ENCODE results near the gene PNPLA8. TPM values are rescaled to one million over a fixed set of nuclear protein-coding genes. Genes with fewer than 3 reads are reported as not detected.
A peak's percentile ranks its signal among the peaks of the same experiment; 100 is the strongest.
"Not testable (repeated sequence)": the region's sequence is repeated elsewhere in the genome, so short reads cannot be mapped to it uniquely, and the experiment has no call there.

Gene PNPLA8
- total RNA-seq, 1 experiment from 2014 or later = 5.2 TPM

DNA sequence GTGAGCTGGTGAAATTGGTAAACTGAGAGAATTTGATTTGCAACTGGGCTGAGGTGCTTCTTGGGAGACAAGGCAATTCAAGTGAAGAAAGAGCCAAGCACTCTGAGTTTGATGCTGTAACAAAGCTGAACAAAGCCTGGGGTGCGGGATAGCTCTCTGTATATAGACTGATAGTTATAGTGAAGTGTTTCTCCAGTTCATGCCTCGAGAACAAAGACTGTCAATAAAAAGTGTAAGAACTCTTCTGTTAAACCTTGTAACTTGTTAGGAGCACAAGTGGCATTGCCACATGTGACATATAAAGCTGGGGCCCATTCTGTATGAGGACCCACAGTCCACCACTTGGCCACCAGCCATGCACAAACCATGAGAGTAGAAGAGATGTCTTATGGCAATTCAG lies 11.3 kb upstream of the PNPLA8 start:
- DNase-seq (ENCODE audit: low read depth) = no peak
- in situ Hi-C loops (cut with HindIII; ENCODE audit: low pct_unique_long_range_greater_than_20kb, low sequenced_read_pairs) = no loop called here

- DNase-seq (ENCODE audit: low read depth) = no peak
- in situ Hi-C loops (cut with HindIII; ENCODE audit: low pct_unique_long_range_greater_than_20kb, low sequenced_read_pairs) = no loop called here
These were observed 9.8 kb upstream of the PNPLA8 start for GRCh38 chr7:108535744-108536143.

DNA sequence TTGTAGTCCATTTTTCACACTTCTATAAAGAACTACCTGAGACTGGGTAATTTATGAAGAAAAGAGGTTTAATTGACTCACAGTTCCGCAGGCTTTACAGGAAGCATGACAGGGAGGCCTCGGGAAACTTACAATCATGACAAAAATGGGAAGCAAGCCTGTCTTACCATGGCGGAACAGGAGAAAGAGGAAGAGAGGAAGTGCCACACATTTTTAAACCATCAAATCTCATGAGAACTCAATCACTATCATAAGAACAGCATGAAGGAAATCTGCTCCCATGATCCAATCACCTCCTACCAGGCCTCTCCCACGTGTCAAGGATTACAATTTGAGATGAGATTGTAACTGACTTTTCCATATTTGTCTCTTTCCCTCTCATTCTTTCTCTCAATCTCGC lies 9.3 kb upstream of the PNPLA8 start:
- in situ Hi-C loops (cut with HindIII; ENCODE audit: low pct_unique_long_range_greater_than_20kb, low sequenced_read_pairs) = no loop called here
- no peak for DNase-seq (ENCODE audit: low read depth)

GRCh38 chr7:108533712-108534111 lies 7.8 kb upstream of the PNPLA8 start:
- no peak for DNase-seq (ENCODE audit: low read depth)
- in situ Hi-C loops (cut with HindIII; ENCODE audit: low pct_unique_long_range_greater_than_20kb, low sequenced_read_pairs) = no loop called here

- no peak for DNase-seq (ENCODE audit: low read depth)
- in situ Hi-C loops (cut with HindIII; ENCODE audit: low pct_unique_long_range_greater_than_20kb, low sequenced_read_pairs) = no loop called here
These were observed 3.4 kb upstream of the PNPLA8 start for GRCh38 chr7:108529341-108529740.

DNA sequence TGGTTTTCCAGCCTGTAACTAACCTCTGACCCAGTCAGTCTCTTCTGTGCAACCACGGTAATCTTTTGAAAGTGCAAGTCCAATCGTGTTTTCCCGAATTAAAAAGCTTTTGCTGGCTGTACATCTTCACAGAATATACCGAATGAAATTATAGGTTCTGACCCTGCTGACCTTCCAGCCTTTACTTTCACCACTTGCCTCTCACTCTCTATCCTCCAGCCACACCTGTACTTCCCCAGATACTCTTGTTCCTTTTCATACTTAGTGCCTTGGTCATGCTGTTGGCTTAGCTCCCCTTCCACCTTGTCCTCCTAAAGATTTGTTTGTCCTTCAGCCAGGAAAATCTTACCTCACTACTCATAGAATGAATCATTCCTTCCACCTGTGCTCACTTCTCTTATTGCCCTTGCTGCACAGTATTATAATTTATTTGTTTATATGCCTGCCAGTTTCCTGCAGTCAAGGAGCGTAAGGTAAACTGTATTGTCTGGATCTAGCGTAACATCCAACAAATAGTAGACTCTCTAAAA lies 2.3 kb upstream of the PNPLA8 start:
- in situ Hi-C loops (cut with HindIII; ENCODE audit: low pct_unique_long_range_greater_than_20kb, low sequenced_read_pairs) = no loop called here
- no peak for DNase-seq (ENCODE audit: low read depth)

- in situ Hi-C loops (cut with HindIII; ENCODE audit: low pct_unique_long_range_greater_than_20kb, low sequenced_read_pairs) = no loop called here
- DNase-seq (ENCODE audit: low read depth) = no peak
These were observed 758 bp upstream of the PNPLA8 start for GRCh38 chr7:108526768-108527017.

DNA sequence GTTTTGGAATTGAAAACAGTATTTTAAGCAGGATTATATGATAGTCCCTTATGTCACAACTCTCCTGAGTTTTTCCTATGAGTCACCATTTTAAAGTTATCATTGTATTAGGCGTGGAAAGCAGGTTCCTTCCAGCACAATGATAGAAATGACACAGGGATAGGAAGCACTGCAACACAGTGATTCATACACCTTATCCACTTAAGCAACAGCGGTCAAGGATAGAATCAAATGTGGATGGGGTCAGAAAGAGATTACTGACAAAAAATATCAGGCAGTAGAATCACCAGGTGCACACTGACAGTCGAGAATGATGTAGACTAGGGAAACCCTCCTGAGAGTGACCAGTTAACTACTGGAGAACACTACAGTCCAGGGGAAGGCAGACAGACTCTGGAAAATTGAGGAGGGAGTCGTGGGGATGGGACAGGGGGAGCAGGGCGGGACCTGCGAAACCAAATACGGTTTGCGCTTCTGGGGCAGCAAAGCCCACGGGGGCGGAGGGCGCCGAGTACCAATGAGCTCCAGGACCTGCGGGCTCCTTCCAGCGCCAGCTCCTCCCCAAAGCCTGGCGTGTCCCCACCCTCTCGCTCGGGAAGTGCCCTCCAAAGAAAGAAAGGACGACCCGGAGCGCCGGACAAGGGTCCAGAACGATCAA lies 479 bp downstream of the PNPLA8 start:
- in situ Hi-C loops (cut with HindIII; ENCODE audit: low pct_unique_long_range_greater_than_20kb, low sequenced_read_pairs) = no loop called here
- DNase-seq (ENCODE audit: low read depth) = no peak

DNA sequence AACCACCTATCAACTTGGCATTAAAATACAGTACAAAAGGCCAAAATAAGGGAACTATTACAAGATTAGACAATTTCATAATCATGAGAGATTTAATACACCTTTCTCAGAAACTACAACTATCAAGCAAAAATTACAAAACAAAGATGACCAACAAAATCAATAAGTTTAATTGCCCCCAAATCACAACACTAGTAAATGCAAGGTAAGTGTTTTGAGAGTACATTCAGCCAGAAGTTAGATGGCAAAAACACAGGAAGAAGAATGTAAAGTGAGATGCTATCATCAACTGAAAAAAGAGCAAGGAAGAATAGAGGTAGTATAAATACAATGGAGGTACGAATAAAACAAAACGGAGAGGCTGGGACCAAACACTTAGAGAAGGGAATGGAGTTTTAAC lies 3.2 kb downstream of the PNPLA8 start:
- in situ Hi-C loops (cut with HindIII; ENCODE audit: low pct_unique_long_range_greater_than_20kb, low sequenced_read_pairs) = no loop called here
- no peak for DNase-seq (ENCODE audit: low read depth)

DNA sequence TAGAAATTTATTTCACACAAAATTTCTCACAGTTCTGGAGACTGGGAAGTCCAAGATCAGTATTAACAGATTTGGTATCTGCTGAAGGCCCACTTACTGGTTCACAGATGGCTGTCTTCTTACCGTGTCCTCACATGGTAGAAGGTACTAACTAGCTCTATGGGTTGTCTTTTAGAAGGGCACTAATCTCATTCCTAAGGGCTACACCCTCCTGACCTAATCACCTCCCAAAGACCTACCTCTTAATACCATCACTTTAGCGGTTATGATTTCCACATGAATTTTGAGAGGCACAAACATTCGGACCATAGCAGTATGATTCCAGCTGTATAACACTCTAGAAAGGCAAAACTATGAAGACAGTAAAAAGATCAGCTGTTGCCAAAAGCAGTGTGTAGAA lies 8.0 kb downstream of the PNPLA8 start:
- no peak for DNase-seq (ENCODE audit: low read depth)
- in situ Hi-C loops (cut with HindIII; ENCODE audit: low pct_unique_long_range_greater_than_20kb, low sequenced_read_pairs) = no loop called here

DNA sequence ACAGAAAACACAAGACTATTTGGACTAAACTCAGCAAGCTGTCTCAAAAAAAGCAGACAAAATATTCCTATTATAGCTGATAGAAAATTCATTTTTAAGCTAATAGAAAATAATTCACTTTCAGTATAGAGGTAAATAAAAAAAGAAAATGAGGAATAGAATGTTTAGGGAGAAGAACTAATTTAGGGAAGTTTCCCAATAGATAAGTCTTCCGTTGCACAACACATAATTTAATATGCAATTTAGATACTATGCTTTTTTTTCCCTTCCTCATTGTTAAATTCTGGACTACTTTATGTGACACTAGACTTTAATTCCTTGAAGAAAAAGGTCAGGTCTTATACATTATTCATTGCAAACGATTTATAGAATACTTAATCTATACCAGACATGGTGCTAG lies 10.3 kb downstream of the PNPLA8 start:
- in situ Hi-C loops (cut with HindIII; ENCODE audit: low pct_unique_long_range_greater_than_20kb, low sequenced_read_pairs) = no loop called here
- DNase-seq (ENCODE audit: low read depth) = no peak

DNA sequence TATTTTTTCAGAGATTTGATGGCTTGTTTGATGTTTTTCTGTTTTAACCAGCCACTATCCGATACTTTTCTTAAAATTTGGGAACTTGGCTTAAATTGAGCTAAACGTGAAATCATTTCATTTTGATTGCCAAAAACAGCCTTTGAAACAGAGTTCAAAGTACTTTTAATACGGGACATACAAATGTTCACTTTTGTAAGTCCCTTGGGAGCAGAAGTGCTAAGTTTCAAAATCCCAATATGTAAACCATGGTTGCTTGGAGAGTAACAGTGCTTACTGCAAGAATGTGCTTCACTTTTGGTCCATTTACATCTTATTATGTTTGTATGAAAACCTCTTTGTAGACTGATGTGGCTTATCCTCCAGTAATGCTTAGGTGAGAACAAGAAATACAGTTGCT lies 10.9 kb downstream of the PNPLA8 start:
- DNase-seq (ENCODE audit: low read depth) = no peak
- in situ Hi-C loops (cut with HindIII; ENCODE audit: low pct_unique_long_range_greater_than_20kb, low sequenced_read_pairs) = no loop called here

- DNase-seq (ENCODE audit: low read depth) = no peak
- in situ Hi-C loops (cut with HindIII; ENCODE audit: low pct_unique_long_range_greater_than_20kb, low sequenced_read_pairs) = no loop called here
These were observed 14.0 kb downstream of the PNPLA8 start for GRCh38 chr7:108511939-108512338.

GRCh38 chr7:108504576-108504975 lies 21.4 kb downstream of the PNPLA8 start:
- in situ Hi-C loops (cut with HindIII; ENCODE audit: low pct_unique_long_range_greater_than_20kb, low sequenced_read_pairs); DNase-seq (ENCODE audit: low read depth): not testable (repeated sequence)

DNA sequence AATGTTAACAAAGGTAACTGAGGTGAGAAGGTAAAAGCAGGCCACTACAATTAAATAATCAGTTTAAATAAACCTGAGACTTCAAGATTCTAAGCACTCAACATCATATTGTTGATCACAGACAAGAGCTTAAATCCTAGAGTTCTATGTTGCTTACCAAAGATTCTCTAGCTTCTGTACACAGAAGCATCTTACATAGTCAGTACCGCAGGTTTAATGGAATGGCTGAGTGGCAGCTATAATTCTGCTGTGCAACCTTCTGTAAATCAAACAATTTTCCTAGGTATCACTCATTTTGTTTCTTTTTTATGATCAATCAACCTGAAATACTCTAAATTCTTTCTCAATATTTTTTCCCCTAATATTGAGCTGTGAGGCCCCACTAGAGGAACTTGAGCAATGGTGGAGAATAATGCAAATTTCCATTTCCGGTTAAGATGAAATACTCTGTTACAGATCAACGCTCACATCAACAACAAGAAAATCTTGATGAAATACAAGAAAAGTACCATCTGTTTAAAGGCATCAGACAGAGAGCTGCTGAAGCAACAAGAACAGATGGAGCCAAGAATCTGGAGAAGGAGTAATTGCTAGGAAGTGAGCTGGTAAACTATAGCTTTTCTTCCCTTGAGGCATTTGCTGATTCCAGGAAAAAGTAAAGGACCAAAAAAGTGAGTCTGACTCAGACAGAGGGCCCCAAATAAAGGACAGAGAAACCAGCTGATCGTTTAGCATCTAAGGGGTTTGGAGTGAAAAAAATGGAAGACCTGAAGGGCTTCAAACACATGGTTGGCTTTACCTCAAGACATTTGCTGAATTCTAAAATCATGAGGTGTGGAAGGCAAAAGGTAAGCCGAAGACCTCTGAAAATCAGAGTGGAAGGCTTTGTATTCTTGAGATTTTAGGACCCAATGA lies 22.6 kb downstream of the PNPLA8 start:
- in situ Hi-C loops (cut with HindIII; ENCODE audit: low pct_unique_long_range_greater_than_20kb, low sequenced_read_pairs) = no loop called here
- DNase-seq (ENCODE audit: low read depth) = no peak

- DNase-seq (ENCODE audit: low read depth) = no peak
- in situ Hi-C loops (cut with HindIII; ENCODE audit: low pct_unique_long_range_greater_than_20kb, low sequenced_read_pairs) = no loop called here
These were observed 26.4 kb downstream of the PNPLA8 start for GRCh38 chr7:108499566-108499965.

GRCh38 chr7:108498481-108498880 lies 27.5 kb downstream of the PNPLA8 start:
- DNase-seq (ENCODE audit: low read depth) = no peak
- in situ Hi-C loops (cut with HindIII; ENCODE audit: low pct_unique_long_range_greater_than_20kb, low sequenced_read_pairs) = no loop called here

GRCh38 chr7:108497082-108497725 lies 28.7 kb downstream of the PNPLA8 start:
- peak; percentile 56 for DNase-seq (ENCODE audit: low read depth)
- in situ Hi-C loops (cut with HindIII; ENCODE audit: low pct_unique_long_range_greater_than_20kb, low sequenced_read_pairs) = no loop called here

DNA sequence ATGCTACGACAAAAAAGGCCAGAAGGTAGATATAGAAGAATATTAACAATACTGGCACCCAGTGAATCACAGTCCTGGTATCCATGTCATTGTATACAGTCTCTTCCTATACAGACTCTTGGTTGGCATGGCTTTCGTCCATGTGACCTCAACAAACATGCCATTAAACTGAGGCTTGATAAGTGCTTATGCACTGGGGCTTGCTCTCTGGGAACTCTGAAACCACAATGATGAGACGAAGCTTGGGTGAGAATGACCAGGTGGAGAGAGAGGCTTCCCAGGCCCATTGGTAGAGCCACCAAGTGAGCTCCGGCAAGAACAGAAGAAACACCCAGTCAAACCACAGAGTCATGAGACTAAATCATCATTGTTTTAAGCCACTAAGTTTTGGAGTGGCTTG lies 33.2 kb downstream of the PNPLA8 start:
- in situ Hi-C loops (cut with HindIII; ENCODE audit: low pct_unique_long_range_greater_than_20kb, low sequenced_read_pairs) = no loop called here
- DNase-seq (ENCODE audit: low read depth) = peak; percentile 62
